SK-N-SH (cell line): ENCODE measurements around the gene RNF169. TPM values are rescaled to one million over a fixed set of nuclear protein-coding genes. Genes with fewer than 3 reads are reported as not detected.

Experiments
- CTCF ChIA-PET: fragments of 300-600, 350-600 bp; formaldehyde crosslinking; extraction: SDS; loops from one replicate; lab custom pipeline; 2021; lab: Yijun Ruan, JAX
- POLR2A ChIA-PET: fragments of 350-600 bp; sonication (Branson Sonifier 250); formaldehyde crosslinking; extraction: SDS; loops from one replicate; lab custom pipeline; 2020; ENCODE audit warnings: antibody characterized with exemption, inconsistent platforms; lab: Yijun Ruan, JAX
- DNase-seq: peaks from one replicate; pipeline ENCODE4 v3.0.0; 2012
- H2AFZ ChIP-seq: fragments of 200-600 bp; sonication (generic); 2 replicates; pipeline ENCODE4 v1.8.1; 2016; ENCODE audit warnings: antibody characterized with exemption, mild to moderate bottlenecking, low read depth
- H3F3A ChIP-seq: fragments of 200-600 bp; sonication (generic); replicated peaks from 2 replicates; pipeline ENCODE3; 2016; ENCODE audit warnings: antibody characterized with exemption, mild to moderate bottlenecking; ENCODE audit not compliant: insufficient read depth
- H3K27ac ChIP-seq, 2 experiments: fragments of 200-500 bp in 1 of 2; fragments of 200-600 bp in 1 of 2; sonication (Bioruptor generic) in 1 of 2; sonication (generic), shearing (Covaris generic) in 1 of 2; 2 replicates each; pipeline versions ENCODE4 v1.5.1 to v1.6.1; 2014 to 2016; ENCODE audit warnings: low read depth in 2 of 2, inconsistent platforms in 1 of 2, low read length in 1 of 2, mild to moderate bottlenecking in 1 of 2, mixed read lengths in 1 of 2
- H3K27me3 ChIP-seq: fragments of 200-600 bp; sonication (generic), shearing (Covaris generic); 2 replicates; pipeline ENCODE4 v1.6.1; 2016; ENCODE audit warnings: mixed run types; ENCODE audit not compliant: insufficient read depth
- H3K36me3 ChIP-seq, 2 experiments: fragments of 200-500 bp in 1 of 2; fragments of 200-600 bp in 1 of 2; sonication (Bioruptor generic) in 1 of 2; sonication (generic) in 1 of 2; replicated peaks in 1 of 2; 2 replicates each; pipeline versions ENCODE3 to v1.5.1; 2014 to 2016; ENCODE audit warnings: low read length in 1 of 2, mild to moderate bottlenecking in 1 of 2; ENCODE audit not compliant: insufficient read depth in 2 of 2, control insufficient read depth in 1 of 2
- H3K4me1 ChIP-seq, 2 experiments: fragments of 200-500 bp in 1 of 2; fragments of 200-600 bp in 1 of 2; sonication (Bioruptor generic) in 1 of 2; sonication (generic), shearing (Covaris generic) in 1 of 2; 2 replicates each; pipeline versions ENCODE4 v1.5.1 to v1.6.1; 2014 to 2016; ENCODE audit warnings: low read depth in 1 of 2, low read length in 1 of 2, mixed run types in 1 of 2; ENCODE audit not compliant: insufficient read depth in 2 of 2, control insufficient read depth in 1 of 2
- H3K4me2 ChIP-seq: fragments of 200-600 bp; sonication (generic), shearing (Covaris generic); 2 replicates; pipeline ENCODE4 v1.6.1; 2017; ENCODE audit warnings: mixed run types
- H3K4me3 ChIP-seq, 2 experiments: fragments of 200-500 bp in 1 of 2; fragments of 200-600 bp in 1 of 2; sonication (Bioruptor generic) in 1 of 2; sonication (generic), shearing (Covaris generic) in 1 of 2; 2 replicates each; pipeline versions ENCODE4 v1.5.1 to v1.8.1; 2014 to 2016; ENCODE audit warnings: low read depth in 2 of 2, inconsistent platforms in 1 of 2, low read length in 1 of 2, mild to moderate bottlenecking in 1 of 2, mixed read lengths in 1 of 2, moderate library complexity in 1 of 2
- H3K79me2 ChIP-seq: fragments of 200-600 bp; sonication (generic); 2 replicates; pipeline ENCODE4 v1.8.1; 2017; ENCODE audit warnings: mild to moderate bottlenecking; ENCODE audit not compliant: insufficient read depth
- H3K9ac ChIP-seq: fragments of 200-600 bp; sonication (generic); 2 replicates; pipeline ENCODE4 v1.6.1; 2017; ENCODE audit warnings: mixed run types
- H3K9me2 ChIP-seq: fragments of 200-600 bp; sonication (generic); 2 replicates; pipeline ENCODE4 v1.6.1; 2017; ENCODE audit warnings: mixed run types
- H3K9me3 ChIP-seq: fragments of 200-600 bp; sonication (generic); 2 replicates; pipeline ENCODE4 v1.6.1; 2017; ENCODE audit warnings: mixed run types, mild to moderate bottlenecking, moderate library complexity
- H4K20me1 ChIP-seq: fragments of 200-600 bp; sonication (generic); 2 replicates; pipeline ENCODE4 v1.6.1; 2017; ENCODE audit warnings: mild to moderate bottlenecking, mixed run types; ENCODE audit not compliant: insufficient read depth
- CTCF ChIP-seq: fragments of 200-600 bp; sonication (generic); IDR thresholded peaks from 2 replicates; pipeline ENCODE4 v1.6.1; 2017; ENCODE audit warnings: antibody characterized with exemption, mild to moderate bottlenecking, moderate library complexity
- FOSL2 ChIP-seq: IDR thresholded peaks from 2 replicates; pipeline ENCODE4 v1.4.0; 2012; ENCODE audit warnings: low read depth, mild to moderate bottlenecking, moderate library complexity, borderline replicate concordance
- FOXJ3 ChIP-seq: sonication (generic); formaldehyde crosslinking; IDR thresholded peaks from 2 replicates; pipeline ENCODE4 v1.5.1; 2020; ENCODE audit warnings: mild to moderate bottlenecking, missing genetic modification reagents
- GABPA ChIP-seq: IDR thresholded peaks from 2 replicates; pipeline ENCODE4 v1.4.0; 2012; ENCODE audit warnings: low read depth, mild to moderate bottlenecking
- IRF3 ChIP-seq: fragments of 150-350 bp; IDR thresholded peaks from 2 replicates; pipeline ENCODE4 v1.6.1; 2016; ENCODE audit warnings: mild to moderate bottlenecking, low read depth, low read length
- MAX ChIP-seq: IDR thresholded peaks from 2 replicates; pipeline ENCODE4 v1.4.0; 2012; ENCODE audit warnings: low read depth
- RAD21 ChIP-seq: IDR thresholded peaks from 2 replicates; pipeline ENCODE4 v1.6.1; 2012; ENCODE audit warnings: mild to moderate bottlenecking, low read length
- RCOR1 ChIP-seq: fragments of 150-350 bp; IDR thresholded peaks from 2 replicates; pipeline ENCODE4 v1.6.1; 2017; ENCODE audit warnings: antibody characterized with exemption, low read length
- SMC3 ChIP-seq: IDR thresholded peaks from 2 replicates; pipeline ENCODE4 v1.6.1; 2012; ENCODE audit warnings: low read depth, low read length, improper control_type of control experiment
- USF2 ChIP-seq: fragments of 150-350 bp; IDR thresholded peaks from 2 replicates; pipeline ENCODE4 v1.6.1; 2017; ENCODE audit warnings: antibody characterized with exemption, low read length, low read depth, borderline replicate concordance
- WGBS: methylation state at CpG from one replicate; pipeline ENCODE4 v1.1.6; 2017; ENCODE audit warnings: low lambda C conversion rate; 5-methylcytosine and 5-hydroxymethylcytosine counted together
- polyA plus RNA-seq, 3 experiments: library from polyadenylated mRNA; depleted of rRNA; stranded (reverse); fragments of >200 nt; gene quantifications; 2 replicates each; pipeline ENCODE4 v1.2.3, GENCODE V29; 2012

RNF169 gene
- polyA plus RNA-seq, 1 of the 3 experiments (the other 2 are of a cell fraction) = 2.2 TPM

- ChIA-PET CTCF (interaction anchor here (0.8 to 3.3 kb wide), 4 partner anchors 10 to 35 kb away, joined by 3 to 14 read pairs (median 4); no protein-coding TSS in a partner anchor), POLR2A (no interaction called here)
- WGBS = 62% methylated on average over 2 of the region's 2 CpGs
- H3K9me2 ChIP-seq = no peaks in the 10 kb centered on the region
- no peak overlapping the region for H3K4me3 ChIP-seq
- no peaks in the 10 kb centered on the region for H3K4me1 ChIP-seq
- no peaks in the 10 kb centered on the region for H4K20me1 ChIP-seq
- H2AFZ ChIP-seq = no peak overlapping the region
- H3K36me3 ChIP-seq = no peaks in the 10 kb centered on the region
- TF ChIP-seq FOXJ3 (CRISPR knock-in tag) (no peak), IRF3 (no peak), GABPA (no peak), FOSL2 (no peak), USF2 (no peak)
- H3K9me3 ChIP-seq = no peaks in the 10 kb centered on the region
- no peak for DNase-seq
- no peak overlapping the region for H3K27ac ChIP-seq
- no peaks in the 10 kb centered on the region for H3K79me2 ChIP-seq
- H3F3A ChIP-seq = no peaks in the 10 kb centered on the region
- peaks cover 27% of the 10 kb centered on the region for H3K27me3 ChIP-seq
- H3K4me2 ChIP-seq = no peak overlapping the region
- no peak overlapping the region for H3K9ac ChIP-seq
These were observed 12.6 kb upstream of the RNF169 start for GRCh38 chr11:74736031-74736430.

- POLR2A ChIA-PET = no interaction called here
- WGBS = 46% methylated on average over 8 of the region's 8 CpGs
- H2AFZ ChIP-seq = no peak overlapping the region
These were observed 8.9 kb upstream of the RNF169 start for GRCh38 chr11:74739546-74740270.

More at GRCh38 chr11:74739546-74740270, 8.9 kb upstream of the RNF169 start:
- no peak for TF ChIP-seq FOXJ3 (CRISPR knock-in tag)
- TF ChIP-seq MAX = no peak
- TF ChIP-seq RCOR1 = no peak
- peak; percentile 61 for TF ChIP-seq CTCF
- TF ChIP-seq SMC3 = peak; percentile 34; the same call in 1 of the 2 replicates
- peak; percentile 57 for TF ChIP-seq RAD21
- Histone ChIP-seq H3K9me2 (no peaks in the 10 kb centered on the region), H3K27me3 (no peaks in the 10 kb centered on the region), H3K9me3 (no peaks in the 10 kb centered on the region), H3K79me2 (no peaks in the 10 kb centered on the region), H3F3A (no peaks in the 10 kb centered on the region), H3K9ac (no peak overlapping the region), H3K36me3 (no peaks in the 10 kb centered on the region), H4K20me1 (no peaks in the 10 kb centered on the region), H3K4me3 (no peak overlapping the region), H3K4me1 (no peaks in the 10 kb centered on the region), H3K4me2 (no peak overlapping the region), H3K27ac (no peak overlapping the region)
- DNase-seq = peak; percentile 74
- CTCF ChIA-PET = interaction anchor here (0.7 to 4.0 kb wide), 13 partner anchors 8 to 141 kb away, joined by 3 to 27 read pairs (median 3); partner anchors contain the start of gene CHRDL2
